CD4-positive, alpha-beta T cell treated with Interleukin-1 beta for 1 hour (primary cell): ENCODE results near the gene EEF2.
A peak's percentile ranks its signal among the peaks of the same experiment; 100 is the strongest.

Experiments
- DNase-seq, 2 donors: peaks; one replicate each; pipeline ENCODE4 v3.0.0-alpha.2; 2020 to 2022

The EEF2 gene

GRCh38 chr19:3984908-3985642 is at the start of gene EEF2:
Gene EEF2 (minus strand): TSS chr19:3985463. CDS start chr19:3985380, 83 bp downstream.
- peak; percentile 91 to 92 for DNase-seq

- no peak for DNase-seq
These were observed 49.1 kb upstream of the EEF2 start for GRCh38 chr19:4034048-4035017.

- DNase-seq = no peak
These were observed 48.0 kb upstream of the EEF2 start for GRCh38 chr19:4033028-4033956.

- DNase-seq = no peak
These were observed 47.2 kb upstream of the EEF2 start for GRCh38 chr19:4032436-4032835.

GRCh38 chr19:4031420-4031819 is 46.2 kb upstream of the EEF2 start:
- DNase-seq = no peak

- DNase-seq = no peak
These were observed 45.7 kb upstream of the EEF2 start for GRCh38 chr19:4030981-4031380.

- no peak for DNase-seq
These were observed 45.3 kb upstream of the EEF2 start for GRCh38 chr19:4030552-4030951.

- DNase-seq = no peak
These were observed 44.0 kb upstream of the EEF2 start for GRCh38 chr19:4029247-4029614.

- no peak for DNase-seq
These were observed 43.3 kb upstream of the EEF2 start for GRCh38 chr19:4028334-4029246.

GRCh38 chr19:4027146-4027545 is 41.9 kb upstream of the EEF2 start:
- no peak for DNase-seq

- no peak for DNase-seq
These were observed 40.1 kb upstream of the EEF2 start for GRCh38 chr19:4025317-4025716.

- no peak for DNase-seq
These were observed 38.5 kb upstream of the EEF2 start for GRCh38 chr19:4023600-4024398.

GRCh38 chr19:4019578-4019977 is 34.3 kb upstream of the EEF2 start:
- no peak for DNase-seq

GRCh38 chr19:4018775-4019504 is 33.7 kb upstream of the EEF2 start:
- no peak for DNase-seq

- no peak for DNase-seq
These were observed 32.9 kb upstream of the EEF2 start for GRCh38 chr19:4018140-4018613.

GRCh38 chr19:4016903-4017638 is 31.8 kb upstream of the EEF2 start:
- no peak for DNase-seq

GRCh38 chr19:4016486-4016885 is 31.2 kb upstream of the EEF2 start:
- DNase-seq = no peak

- DNase-seq = no peak
These were observed 30.6 kb upstream of the EEF2 start for GRCh38 chr19:4015705-4016402.
